Measurements from ENCODE around the gene POMGNT1.

The POMGNT1 gene

GRCh38 chr1:46152016-46152415 is 46.2 kb downstream of the POMGNT1 start:
- Histone ChIP-seq H3K4me1 (ENCODE audit: control insufficient read depth, insufficient read depth, low read length) (no peaks in the 10 kb centered on the region), H3K36me3 (ENCODE audit: control insufficient read depth in 2 of 2, insufficient read depth in 2 of 2, low read length in 2 of 2) (no peaks in the 10 kb centered on the region), H3K27ac (ENCODE audit: low read length) (no peak overlapping the region), H3K4me3 (ENCODE audit: low read length in 2 of 2) (no peak overlapping the region), H3K9me3 (ENCODE audit: control insufficient read depth in 2 of 2, low read length in 2 of 2) (no peaks in the 10 kb centered on the region), H3K27me3 (ENCODE audit: control insufficient read depth in 1 of 2, insufficient read depth in 2 of 2, low read length in 2 of 2) (no peaks in the 10 kb centered on the region), H3K9ac (ENCODE audit: low read length in 2 of 2) (no peak overlapping the region)

GRCh38 chr1:46150085-46150484 is 48.1 kb downstream of the POMGNT1 start:
- no peak overlapping the region for H3K9ac ChIP-seq (ENCODE audit: low read length in 2 of 2)
- no peaks in the 10 kb centered on the region for H3K4me1 ChIP-seq (ENCODE audit: control insufficient read depth, insufficient read depth, low read length)
- H3K27me3 ChIP-seq (ENCODE audit: control insufficient read depth in 1 of 2, insufficient read depth in 2 of 2, low read length in 2 of 2), result no peaks in the 10 kb centered on the region
- no peak overlapping the region for H3K4me3 ChIP-seq (ENCODE audit: low read length in 2 of 2)
- H3K36me3 ChIP-seq (ENCODE audit: control insufficient read depth in 2 of 2, insufficient read depth in 2 of 2, low read length in 2 of 2), result no peaks in the 10 kb centered on the region
- no peak overlapping the region for H3K27ac ChIP-seq (ENCODE audit: low read length)
- no peaks in the 10 kb centered on the region for H3K9me3 ChIP-seq (ENCODE audit: control insufficient read depth in 2 of 2, low read length in 2 of 2)

GRCh38 chr1:46148318-46148717 is 49.9 kb downstream of the POMGNT1 start:
- Histone ChIP-seq H3K4me3 (ENCODE audit: low read length in 2 of 2) (no peak overlapping the region), H3K9me3 (ENCODE audit: control insufficient read depth in 2 of 2, low read length in 2 of 2) (no peaks in the 10 kb centered on the region), H3K27me3 (ENCODE audit: control insufficient read depth in 1 of 2, insufficient read depth in 2 of 2, low read length in 2 of 2) (no peaks in the 10 kb centered on the region), H3K27ac (ENCODE audit: low read length) (no peak overlapping the region), H3K36me3 (ENCODE audit: control insufficient read depth in 2 of 2, insufficient read depth in 2 of 2, low read length in 2 of 2) (no peaks in the 10 kb centered on the region), H3K4me1 (ENCODE audit: control insufficient read depth, insufficient read depth, low read length) (no peaks in the 10 kb centered on the region), H3K9ac (ENCODE audit: low read length in 2 of 2) (no peak overlapping the region)

All from stomach smooth muscle (tissue), 2 donors.